Measurements from ENCODE around the gene PPIF. TPM values are rescaled to one million over a fixed set of nuclear protein-coding genes. Genes with fewer than 3 reads are reported as not detected.

PPIF gene
- total RNA-seq, 1 donor from 2014 or later: 181 TPM

- DNase-seq (ENCODE audit: low spot score): no peak
Measured at GRCh38 chr10:79367426-79368189, 20.3 kb downstream of the PPIF start.

- peak; percentile 57 for DNase-seq (ENCODE audit: low spot score)
Measured at GRCh38 chr10:79372871-79373270, 25.6 kb downstream of the PPIF start.

- DNase-seq (ENCODE audit: low spot score): peak; percentile 93
Measured at GRCh38 chr10:79374312-79375191, 27.3 kb downstream of the PPIF start.

GRCh38 chr10:79375321-79376077 lies 28.2 kb downstream of the PPIF start:
- DNase-seq (ENCODE audit: low spot score): peak; percentile 78

GRCh38 chr10:79376078-79376628 lies 28.9 kb downstream of the PPIF start:
- DNase-seq (ENCODE audit: low spot score): peak; percentile 43

GRCh38 chr10:79376751-79377556 lies 29.7 kb downstream of the PPIF start:
- peak; percentile 62 for DNase-seq (ENCODE audit: low spot score)

GRCh38 chr10:79377557-79378382 lies 30.5 kb downstream of the PPIF start:
- no peak for DNase-seq (ENCODE audit: low spot score)

GRCh38 chr10:79378383-79378646 lies 31.0 kb downstream of the PPIF start:
- peak; percentile 80 for DNase-seq (ENCODE audit: low spot score)

- peak; percentile 68 for DNase-seq (ENCODE audit: low spot score)
Measured at GRCh38 chr10:79378647-79379511, 31.6 kb downstream of the PPIF start.

- DNase-seq (ENCODE audit: low spot score): peak; percentile 79
Measured at GRCh38 chr10:79379512-79380124, 32.3 kb downstream of the PPIF start.

GRCh38 chr10:79380125-79380945 lies 33.1 kb downstream of the PPIF start:
- peak; percentile 84 for DNase-seq (ENCODE audit: low spot score)

- peak; percentile 72 for DNase-seq (ENCODE audit: low spot score)
Measured at GRCh38 chr10:79380946-79381721, 33.9 kb downstream of the PPIF start.

GRCh38 chr10:79381804-79382221 lies 34.5 kb downstream of the PPIF start:
- DNase-seq (ENCODE audit: low spot score): peak; percentile 91

- peak; percentile 89 for DNase-seq (ENCODE audit: low spot score)
Measured at GRCh38 chr10:79382491-79382941, 35.2 kb downstream of the PPIF start.

- DNase-seq (ENCODE audit: low spot score): peak; percentile 76
Measured at GRCh38 chr10:79383974-79384606, 36.8 kb downstream of the PPIF start.

All from mesenteric fat pad (tissue), 1 donor.